ENCODE results near the gene OGFRL1.

DNA sequence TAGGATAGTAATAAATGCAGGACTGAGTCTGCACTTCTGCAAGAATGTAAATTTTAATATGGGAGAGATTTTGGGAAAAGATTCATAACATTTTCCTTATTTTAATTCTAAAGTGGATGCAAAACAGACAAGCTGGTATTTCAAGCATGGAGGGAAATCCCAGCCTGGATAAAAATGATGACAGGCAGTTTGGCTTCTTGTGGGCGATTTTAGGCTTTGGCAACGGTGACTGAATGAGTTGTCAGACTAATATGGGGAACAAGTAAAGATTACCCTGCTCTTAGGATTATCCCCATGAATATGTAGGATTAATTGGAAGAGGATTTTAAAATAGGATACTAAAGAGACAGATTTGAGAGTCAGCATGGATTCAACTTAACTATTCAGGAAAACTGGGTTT, 21.0 kb downstream of the OGFRL1 start:
- TF ChIP-seq TAF1 (CRISPR knock-in tag; IDR thresholded peaks at IDR 0.05): no peak
- TF ChIP-seq, protein P1, sequence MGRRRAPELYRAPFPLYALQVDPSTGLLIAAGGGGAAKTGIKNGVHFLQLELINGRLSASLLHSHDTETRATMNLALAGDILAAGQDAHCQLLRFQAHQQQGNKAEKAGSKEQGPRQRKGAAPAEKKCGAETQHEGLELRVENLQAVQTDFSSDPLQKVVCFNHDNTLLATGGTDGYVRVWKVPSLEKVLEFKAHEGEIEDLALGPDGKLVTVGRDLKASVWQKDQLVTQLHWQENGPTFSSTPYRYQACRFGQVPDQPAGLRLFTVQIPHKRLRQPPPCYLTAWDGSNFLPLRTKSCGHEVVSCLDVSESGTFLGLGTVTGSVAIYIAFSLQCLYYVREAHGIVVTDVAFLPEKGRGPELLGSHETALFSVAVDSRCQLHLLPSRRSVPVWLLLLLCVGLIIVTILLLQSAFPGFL (CRISPR knock-in tag; IDR thresholded peaks at IDR 0.05): no peak
- TF ChIP-seq, protein P2, sequence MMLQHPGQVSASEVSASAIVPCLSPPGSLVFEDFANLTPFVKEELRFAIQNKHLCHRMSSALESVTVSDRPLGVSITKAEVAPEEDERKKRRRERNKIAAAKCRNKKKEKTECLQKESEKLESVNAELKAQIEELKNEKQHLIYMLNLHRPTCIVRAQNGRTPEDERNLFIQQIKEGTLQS (CRISPR knock-in tag; IDR thresholded peaks at IDR 0.05): no peak
- no peak for TF ChIP-seq HNRNPH1 (optimal IDR thresholded peaks at IDR 0.05; ENCODE audit: low read depth, low read length)
- no peak for TF ChIP-seq ZNF205 (CRISPR knock-in tag; IDR thresholded peaks at IDR 0.05)
- TF ChIP-seq, protein P3, sequence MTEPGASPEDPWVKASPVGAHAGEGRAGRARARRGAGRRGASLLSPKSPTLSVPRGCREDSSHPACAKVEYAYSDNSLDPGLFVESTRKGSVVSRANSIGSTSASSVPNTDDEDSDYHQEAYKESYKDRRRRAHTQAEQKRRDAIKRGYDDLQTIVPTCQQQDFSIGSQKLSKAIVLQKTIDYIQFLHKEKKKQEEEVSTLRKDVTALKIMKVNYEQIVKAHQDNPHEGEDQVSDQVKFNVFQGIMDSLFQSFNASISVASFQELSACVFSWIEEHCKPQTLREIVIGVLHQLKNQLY (CRISPR knock-in tag; IDR thresholded peaks at IDR 0.05): no peak
- TF ChIP-seq POLR2A (IDR thresholded peaks at IDR 0.05; ENCODE audit: insufficient read depth in 1 of 2, low read depth in 2 of 2, low read length in 2 of 2): no peak
- TF ChIP-seq ZFY (CRISPR knock-in tag; IDR thresholded peaks at IDR 0.05): no peak
- TF ChIP-seq, protein P4, sequence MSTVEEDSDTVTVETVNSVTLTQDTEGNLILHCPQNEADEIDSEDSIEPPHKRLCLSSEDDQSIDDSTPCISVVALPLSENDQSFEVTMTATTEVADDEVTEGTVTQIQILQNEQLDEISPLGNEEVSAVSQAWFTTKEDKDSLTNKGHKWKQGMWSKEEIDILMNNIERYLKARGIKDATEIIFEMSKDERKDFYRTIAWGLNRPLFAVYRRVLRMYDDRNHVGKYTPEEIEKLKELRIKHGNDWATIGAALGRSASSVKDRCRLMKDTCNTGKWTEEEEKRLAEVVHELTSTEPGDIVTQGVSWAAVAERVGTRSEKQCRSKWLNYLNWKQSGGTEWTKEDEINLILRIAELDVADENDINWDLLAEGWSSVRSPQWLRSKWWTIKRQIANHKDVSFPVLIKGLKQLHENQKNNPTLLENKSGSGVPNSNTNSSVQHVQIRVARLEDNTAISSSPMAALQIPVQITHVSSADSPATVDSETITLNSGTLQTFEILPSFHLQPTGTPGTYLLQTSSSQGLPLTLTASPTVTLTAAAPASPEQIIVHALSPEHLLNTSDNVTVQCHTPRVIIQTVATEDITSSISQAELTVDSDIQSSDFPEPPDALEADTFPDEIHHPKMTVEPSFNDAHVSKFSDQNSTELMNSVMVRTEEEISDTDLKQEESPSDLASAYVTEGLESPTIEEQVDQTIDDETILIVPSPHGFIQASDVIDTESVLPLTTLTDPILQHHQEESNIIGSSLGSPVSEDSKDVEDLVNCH (CRISPR knock-in tag; IDR thresholded peaks at IDR 0.05): no peak
- TF ChIP-seq, protein P5, sequence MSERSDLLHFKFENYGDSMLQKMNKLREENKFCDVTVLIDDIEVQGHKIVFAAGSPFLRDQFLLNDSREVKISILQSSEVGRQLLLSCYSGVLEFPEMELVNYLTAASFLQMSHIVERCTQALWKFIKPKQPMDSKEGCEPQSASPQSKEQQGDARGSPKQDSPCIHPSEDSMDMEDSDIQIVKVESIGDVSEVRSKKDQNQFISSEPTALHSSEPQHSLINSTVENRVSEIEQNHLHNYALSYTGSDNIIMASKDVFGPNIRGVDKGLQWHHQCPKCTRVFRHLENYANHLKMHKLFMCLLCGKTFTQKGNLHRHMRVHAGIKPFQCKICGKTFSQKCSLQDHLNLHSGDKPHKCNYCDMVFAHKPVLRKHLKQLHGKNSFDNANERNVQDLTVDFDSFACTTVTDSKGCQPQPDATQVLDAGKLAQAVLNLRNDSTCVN (CRISPR knock-in tag; IDR thresholded peaks at IDR 0.05; ENCODE audit: borderline replicate concordance): no peak
- TF ChIP-seq, protein P6, sequence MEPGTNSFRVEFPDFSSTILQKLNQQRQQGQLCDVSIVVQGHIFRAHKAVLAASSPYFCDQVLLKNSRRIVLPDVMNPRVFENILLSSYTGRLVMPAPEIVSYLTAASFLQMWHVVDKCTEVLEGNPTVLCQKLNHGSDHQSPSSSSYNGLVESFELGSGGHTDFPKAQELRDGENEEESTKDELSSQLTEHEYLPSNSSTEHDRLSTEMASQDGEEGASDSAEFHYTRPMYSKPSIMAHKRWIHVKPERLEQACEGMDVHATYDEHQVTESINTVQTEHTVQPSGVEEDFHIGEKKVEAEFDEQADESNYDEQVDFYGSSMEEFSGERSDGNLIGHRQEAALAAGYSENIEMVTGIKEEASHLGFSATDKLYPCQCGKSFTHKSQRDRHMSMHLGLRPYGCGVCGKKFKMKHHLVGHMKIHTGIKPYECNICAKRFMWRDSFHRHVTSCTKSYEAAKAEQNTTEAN (CRISPR knock-in tag; conservative IDR thresholded peaks at IDR 0.05): no peak

All from HepG2 (cell line).